HepG2 (cell line): Measurements from ENCODE around the gene RTBDN. TPM values are rescaled to one million over a fixed set of nuclear protein-coding genes. Genes with fewer than 3 reads are reported as not detected.

Source experiments
- ATF7-NPFF ChIP-seq: sonication (generic); formaldehyde crosslinking; IDR thresholded peaks from 2 replicates; pipeline ENCODE4 v1.8.1; 2023; ENCODE audit warnings: mild to moderate bottlenecking, low read depth, missing genetic modification reagents, moderate library complexity
- DNMT3B ChIP-seq: conservative IDR thresholded peaks from 2 replicates; pipeline ENCODE4 v1.6.1; 2016; ENCODE audit warnings: missing biosample characterization, control low read depth
- GABPB1 ChIP-seq: IDR thresholded peaks from 2 replicates; pipeline ENCODE4 v1.6.1; 2016; ENCODE audit warnings: mild to moderate bottlenecking, missing genetic modification reagents, moderate library complexity, missing compliant biosample characterization
- GTF2F1 ChIP-seq: fragments of 150-350 bp; IDR thresholded peaks from 2 replicates; pipeline ENCODE4 v1.6.1; 2014; ENCODE audit warnings: low read length
- KLF11 ChIP-seq: IDR thresholded peaks from 2 replicates; pipeline ENCODE4 v1.6.1; 2016; ENCODE audit warnings: missing compliant biosample characterization
- NFE2L2 ChIP-seq: fragments of 150-350 bp; IDR thresholded peaks from 2 replicates; pipeline ENCODE4 v1.6.1; 2014; ENCODE audit warnings: low read length
- PBX3 ChIP-seq: sonication (generic); formaldehyde crosslinking; IDR thresholded peaks from 2 replicates; pipeline ENCODE4 v1.8.1; 2023; ENCODE audit warnings: missing genetic modification reagents, inconsistent platforms, borderline replicate concordance
- PHF8 ChIP-seq: sonication (generic); formaldehyde crosslinking; IDR thresholded peaks from 2 replicates; pipeline ENCODE4 v1.5.0; 2020; ENCODE audit warnings: missing genetic modification reagents
- POLR2AphosphoS2 ChIP-seq: IDR thresholded peaks from 2 replicates; pipeline ENCODE4 v1.6.1; 2011; ENCODE audit warnings: low read depth, low read length, improper control_type of control experiment
- PRDM15 ChIP-seq: sonication (generic); formaldehyde crosslinking; IDR thresholded peaks from 2 replicates; pipeline ENCODE4 v1.4.0; 2020; ENCODE audit warnings: missing genetic modification reagents
- REXO4 ChIP-seq: sonication (generic); formaldehyde crosslinking; IDR thresholded peaks from 2 replicates; pipeline ENCODE4 v1.8.0; 2022; ENCODE audit warnings: missing genetic modification reagents, mild to moderate bottlenecking, borderline replicate concordance
- RORA ChIP-seq: sonication (generic); formaldehyde crosslinking; IDR thresholded peaks from 2 replicates; pipeline ENCODE4 v1.5.0; 2020; ENCODE audit warnings: mild to moderate bottlenecking, missing genetic modification reagents, moderate library complexity
- SIN3A ChIP-seq: IDR thresholded peaks from 2 replicates; pipeline ENCODE4 v1.6.1; 2011; ENCODE audit warnings: low read depth, mild to moderate bottlenecking, control low read depth, low read length, borderline replicate concordance
- SKIL ChIP-seq: sonication (generic); formaldehyde crosslinking; IDR thresholded peaks from 2 replicates; pipeline ENCODE4 v1.8.0; 2022; ENCODE audit warnings: missing genetic modification reagents, mild to moderate bottlenecking, moderate library complexity, borderline replicate concordance
- SMAD3 ChIP-seq: sonication (generic); formaldehyde crosslinking; IDR thresholded peaks from 2 replicates; pipeline ENCODE4 v1.4.0; 2020; ENCODE audit warnings: missing genetic modification reagents
- SOX5 ChIP-seq: IDR thresholded peaks from 2 replicates; pipeline ENCODE4 v1.6.1; 2016; ENCODE audit warnings: borderline replicate concordance
- SSRP1 ChIP-seq: IDR thresholded peaks from 2 replicates; pipeline ENCODE4 v1.6.1; 2016; ENCODE audit warnings: control low read depth
- ZFYVE20 ChIP-seq: sonication (generic); formaldehyde crosslinking; IDR thresholded peaks from 2 replicates; pipeline ENCODE4 v1.8.0; 2023; ENCODE audit warnings: low read depth, mild to moderate bottlenecking, moderate library complexity, missing genetic modification reagents, borderline replicate concordance
- ZNF234 ChIP-seq: sonication (generic); formaldehyde crosslinking; conservative IDR thresholded peaks from 2 replicates; pipeline ENCODE4 v1.5.1; 2020; ENCODE audit warnings: mild to moderate bottlenecking, missing genetic modification reagents
- polyA plus RNA-seq, 8 experiments: library from polyadenylated mRNA; depleted of rRNA in 3 of 8; stranded (reverse) in 7 of 8; unstranded in 1 of 8; fragments of >200 nt; fragmentation: Illumina TruSeq in 4 of 8; extraction: Trizol in 4 of 8; gene quantifications; 2 replicates each; pipeline versions ENCODE4 v1.2.1 to v1.2.3, GENCODE V29; 2011 to 2016; ENCODE audit warnings: low read depth in 4 of 8, missing spikeins in 1 of 8, mixed read lengths in 1 of 8; ENCODE audit not compliant: insufficient read depth in 1 of 8
- total RNA-seq, 5 experiments: library from RNA; depleted of rRNA; stranded (reverse); fragments of >200 nt; fragmentation: Illumina TruSeq; extraction: Trizol; gene quantifications; 2 replicates each; pipeline ENCODE4 v1.2.3, GENCODE V29; 2016; ENCODE audit warnings: low read depth in 1 of 5
- TF ChIP-seq, protein P1 (sequence below): fragments of 450-650 bp; IDR thresholded peaks from 2 replicates; pipeline ENCODE4 v1.6.1; 2017; ENCODE audit warnings: mild to moderate bottlenecking

The RTBDN gene
- total and polyA plus RNA-seq, 2 of the 13 experiments (the other 11 are each of a cell fraction or from before 2014, with no cell fraction given), result 0.27 to 0.48 TPM

DNA sequence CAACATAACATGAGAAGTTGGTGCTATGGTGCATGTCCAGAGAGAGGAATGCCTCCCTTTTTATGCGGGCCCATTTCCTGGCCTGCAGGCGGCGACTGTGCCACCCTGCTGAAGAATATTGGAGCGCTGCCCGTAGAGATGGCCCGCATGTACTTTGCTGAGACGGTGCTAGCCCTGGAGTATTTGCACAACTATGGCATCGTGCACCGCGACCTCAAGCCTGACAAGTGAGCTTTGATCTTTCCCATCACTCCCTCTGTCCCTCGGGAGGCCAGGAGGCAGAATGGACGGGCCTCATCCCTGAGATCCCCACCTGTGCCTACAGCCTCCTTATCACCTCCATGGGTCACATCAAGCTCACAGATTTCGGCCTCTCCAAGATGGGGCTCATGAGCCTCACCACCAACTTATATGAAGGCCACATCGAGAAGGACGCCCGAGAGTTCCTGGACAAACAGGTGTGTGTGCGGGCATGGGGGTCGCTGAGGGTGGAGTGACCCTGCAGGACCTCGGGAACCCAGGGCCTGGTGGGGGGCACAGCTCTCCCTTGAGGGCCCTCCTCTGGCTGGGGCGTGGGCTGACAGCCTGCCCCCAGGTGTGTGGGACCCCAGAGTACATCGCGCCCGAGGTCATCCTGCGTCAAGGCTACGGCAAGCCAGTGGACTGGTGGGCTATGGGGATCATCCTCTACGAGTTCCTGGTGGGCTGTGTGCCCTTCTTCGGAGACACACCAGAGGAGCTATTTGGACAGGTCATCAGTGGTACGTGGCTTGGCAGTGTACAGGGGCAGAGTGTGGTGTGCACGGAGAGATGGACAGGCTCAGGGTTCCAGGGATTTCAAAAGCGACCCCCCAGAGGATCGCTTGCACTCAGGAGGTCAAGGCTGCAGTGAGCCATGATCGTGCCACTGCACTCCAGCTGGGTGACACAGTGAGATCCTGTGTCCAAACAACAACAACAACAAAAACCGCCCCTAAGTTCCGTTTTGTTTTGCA, 30.6 kb upstream of the RTBDN start (continued):
- TF ChIP-seq, protein P1, sequence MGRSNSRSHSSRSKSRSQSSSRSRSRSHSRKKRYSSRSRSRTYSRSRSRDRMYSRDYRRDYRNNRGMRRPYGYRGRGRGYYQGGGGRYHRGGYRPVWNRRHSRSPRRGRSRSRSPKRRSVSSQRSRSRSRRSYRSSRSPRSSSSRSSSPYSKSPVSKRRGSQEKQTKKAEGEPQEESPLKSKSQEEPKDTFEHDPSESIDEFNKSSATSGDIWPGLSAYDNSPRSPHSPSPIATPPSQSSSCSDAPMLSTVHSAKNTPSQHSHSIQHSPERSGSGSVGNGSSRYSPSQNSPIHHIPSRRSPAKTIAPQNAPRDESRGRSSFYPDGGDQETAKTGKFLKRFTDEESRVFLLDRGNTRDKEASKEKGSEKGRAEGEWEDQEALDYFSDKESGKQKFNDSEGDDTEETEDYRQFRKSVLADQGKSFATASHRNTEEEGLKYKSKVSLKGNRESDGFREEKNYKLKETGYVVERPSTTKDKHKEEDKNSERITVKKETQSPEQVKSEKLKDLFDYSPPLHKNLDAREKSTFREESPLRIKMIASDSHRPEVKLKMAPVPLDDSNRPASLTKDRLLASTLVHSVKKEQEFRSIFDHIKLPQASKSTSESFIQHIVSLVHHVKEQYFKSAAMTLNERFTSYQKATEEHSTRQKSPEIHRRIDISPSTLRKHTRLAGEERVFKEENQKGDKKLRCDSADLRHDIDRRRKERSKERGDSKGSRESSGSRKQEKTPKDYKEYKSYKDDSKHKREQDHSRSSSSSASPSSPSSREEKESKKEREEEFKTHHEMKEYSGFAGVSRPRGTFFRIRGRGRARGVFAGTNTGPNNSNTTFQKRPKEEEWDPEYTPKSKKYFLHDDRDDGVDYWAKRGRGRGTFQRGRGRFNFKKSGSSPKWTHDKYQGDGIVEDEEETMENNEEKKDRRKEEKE, result no peak
- TF ChIP-seq RORA (CRISPR knock-in tag), result no peak
- TF ChIP-seq REXO4 (CRISPR knock-in tag), result no peak
- no peak for TF ChIP-seq NFE2L2
- no peak for TF ChIP-seq DNMT3B
- TF ChIP-seq ATF7-NPFF (CRISPR knock-in tag), result no peak
- TF ChIP-seq SSRP1 (CRISPR knock-in tag), result no peak
- TF ChIP-seq ZFYVE20 (CRISPR knock-in tag), result no peak
- no peak for TF ChIP-seq PRDM15 (CRISPR knock-in tag)
- TF ChIP-seq SMAD3 (CRISPR knock-in tag), result no peak
- TF ChIP-seq SIN3A, result no peak
- no peak for TF ChIP-seq ZNF234
- TF ChIP-seq POLR2AphosphoS2, result no peak
- no peak for TF ChIP-seq PHF8 (CRISPR knock-in tag)
- TF ChIP-seq GTF2F1, result no peak
- no peak for TF ChIP-seq SOX5
- TF ChIP-seq SKIL (CRISPR knock-in tag), result no peak
- no peak for TF ChIP-seq PBX3 (CRISPR knock-in tag)
- no peak for TF ChIP-seq KLF11 (CRISPR knock-in tag)
- TF ChIP-seq GABPB1, result peak; percentile 41
